ENCODE results near the gene PRKCA.

Gene PRKCA

GRCh38 chr17:66444031-66444430 is 141.6 kb downstream of the PRKCA start:
- no peaks in the 10 kb centered on the region for H3K9me3 ChIP-seq (ENCODE audit: control insufficient read depth, low read length)
- no peaks in the 10 kb centered on the region for H3K27me3 ChIP-seq (replicated peaks; ENCODE audit: control insufficient read depth, insufficient read depth, low read length, poor library complexity, severe bottlenecking)
- no peaks in the 10 kb centered on the region for H3K36me3 ChIP-seq (ENCODE audit: control insufficient read depth, insufficient read depth, low read length)
- H3K4me3 ChIP-seq (ENCODE audit: insufficient read depth, low read depth, low read length, poor library complexity, severe bottlenecking), result no peak overlapping the region
- no peaks in the 10 kb centered on the region for H3K4me1 ChIP-seq (ENCODE audit: control insufficient read depth, insufficient read depth, low read length, poor library complexity, severe bottlenecking)
- H3K27ac ChIP-seq (ENCODE audit: insufficient read depth, low read length, poor library complexity, severe bottlenecking), result no peak overlapping the region
- DNase-seq, result no peak

- Histone ChIP-seq H3K36me3 (ENCODE audit: control insufficient read depth, insufficient read depth, low read length) (no peaks in the 10 kb centered on the region), H3K4me1 (ENCODE audit: control insufficient read depth, insufficient read depth, low read length, poor library complexity, severe bottlenecking) (peaks cover 3% of the 10 kb centered on the region), H3K27ac (ENCODE audit: insufficient read depth, low read length, poor library complexity, severe bottlenecking) (no peak overlapping the region), H3K27me3 (replicated peaks; ENCODE audit: control insufficient read depth, insufficient read depth, low read length, poor library complexity, severe bottlenecking) (no peaks in the 10 kb centered on the region), H3K4me3 (ENCODE audit: insufficient read depth, low read depth, low read length, poor library complexity, severe bottlenecking) (no peak overlapping the region), H3K9me3 (ENCODE audit: control insufficient read depth, low read length) (no peaks in the 10 kb centered on the region)
- no peak for DNase-seq
Measured at GRCh38 chr17:66445229-66445628, 142.8 kb downstream of the PRKCA start.

GRCh38 chr17:66446419-66446818 is 144.0 kb downstream of the PRKCA start:
- no peak for DNase-seq
- Histone ChIP-seq H3K36me3 (ENCODE audit: control insufficient read depth, insufficient read depth, low read length) (no peaks in the 10 kb centered on the region), H3K9me3 (ENCODE audit: control insufficient read depth, low read length) (no peaks in the 10 kb centered on the region), H3K27me3 (replicated peaks; ENCODE audit: control insufficient read depth, insufficient read depth, low read length, poor library complexity, severe bottlenecking) (no peaks in the 10 kb centered on the region), H3K27ac (ENCODE audit: insufficient read depth, low read length, poor library complexity, severe bottlenecking) (no peak overlapping the region), H3K4me1 (ENCODE audit: control insufficient read depth, insufficient read depth, low read length, poor library complexity, severe bottlenecking) (peaks cover 3% of the 10 kb centered on the region), H3K4me3 (ENCODE audit: insufficient read depth, low read depth, low read length, poor library complexity, severe bottlenecking) (no peak overlapping the region)

- H3K4me3 ChIP-seq (ENCODE audit: insufficient read depth, low read depth, low read length, poor library complexity, severe bottlenecking), result no peak overlapping the region
- H3K36me3 ChIP-seq (ENCODE audit: control insufficient read depth, insufficient read depth, low read length), result no peaks in the 10 kb centered on the region
- H3K27ac ChIP-seq (ENCODE audit: insufficient read depth, low read length, poor library complexity, severe bottlenecking), result no peak overlapping the region
- H3K4me1 ChIP-seq (ENCODE audit: control insufficient read depth, insufficient read depth, low read length, poor library complexity, severe bottlenecking), result peaks cover 3% of the 10 kb centered on the region
- DNase-seq, result no peak
- no peaks in the 10 kb centered on the region for H3K9me3 ChIP-seq (ENCODE audit: control insufficient read depth, low read length)
- H3K27me3 ChIP-seq (replicated peaks; ENCODE audit: control insufficient read depth, insufficient read depth, low read length, poor library complexity, severe bottlenecking), result no peaks in the 10 kb centered on the region
Measured at GRCh38 chr17:66447159-66447558, 144.7 kb downstream of the PRKCA start.

- Histone ChIP-seq H3K4me1 (ENCODE audit: control insufficient read depth, insufficient read depth, low read length, poor library complexity, severe bottlenecking) (peaks cover 3% of the 10 kb centered on the region), H3K9me3 (ENCODE audit: control insufficient read depth, low read length) (no peaks in the 10 kb centered on the region)
- DNase-seq, result no peak
Measured at GRCh38 chr17:66448026-66448639, 145.7 kb downstream of the PRKCA start.

GRCh38 chr17:66449418-66449977 is 147.1 kb downstream of the PRKCA start:
- Histone ChIP-seq H3K27me3 (replicated peaks; ENCODE audit: control insufficient read depth, insufficient read depth, low read length, poor library complexity, severe bottlenecking) (no peaks in the 10 kb centered on the region), H3K36me3 (ENCODE audit: control insufficient read depth, insufficient read depth, low read length) (no peaks in the 10 kb centered on the region), H3K27ac (ENCODE audit: insufficient read depth, low read length, poor library complexity, severe bottlenecking) (no peak overlapping the region), H3K4me1 (ENCODE audit: control insufficient read depth, insufficient read depth, low read length, poor library complexity, severe bottlenecking) (peaks cover 3% of the 10 kb centered on the region), H3K4me3 (ENCODE audit: insufficient read depth, low read depth, low read length, poor library complexity, severe bottlenecking) (no peak overlapping the region), H3K9me3 (ENCODE audit: control insufficient read depth, low read length) (no peaks in the 10 kb centered on the region)
- DNase-seq, result no peak

More at GRCh38 chr17:66448026-66448639, 145.7 kb downstream of the PRKCA start:
- no peak overlapping the region for H3K4me3 ChIP-seq (ENCODE audit: insufficient read depth, low read depth, low read length, poor library complexity, severe bottlenecking)
- H3K27me3 ChIP-seq (replicated peaks; ENCODE audit: control insufficient read depth, insufficient read depth, low read length, poor library complexity, severe bottlenecking), result no peaks in the 10 kb centered on the region
- no peaks in the 10 kb centered on the region for H3K36me3 ChIP-seq (ENCODE audit: control insufficient read depth, insufficient read depth, low read length)
- H3K27ac ChIP-seq (ENCODE audit: insufficient read depth, low read length, poor library complexity, severe bottlenecking), result no peak overlapping the region

GRCh38 chr17:66450008-66450851 is 147.8 kb downstream of the PRKCA start:
- H3K27me3 ChIP-seq (replicated peaks; ENCODE audit: control insufficient read depth, insufficient read depth, low read length, poor library complexity, severe bottlenecking), result no peaks in the 10 kb centered on the region
- H3K4me3 ChIP-seq (ENCODE audit: insufficient read depth, low read depth, low read length, poor library complexity, severe bottlenecking), result no peak overlapping the region
- H3K4me1 ChIP-seq (ENCODE audit: control insufficient read depth, insufficient read depth, low read length, poor library complexity, severe bottlenecking), result peaks cover 3% of the 10 kb centered on the region
- H3K36me3 ChIP-seq (ENCODE audit: control insufficient read depth, insufficient read depth, low read length), result no peaks in the 10 kb centered on the region
- no peak for DNase-seq
- H3K27ac ChIP-seq (ENCODE audit: insufficient read depth, low read length, poor library complexity, severe bottlenecking), result no peak overlapping the region
- H3K9me3 ChIP-seq (ENCODE audit: control insufficient read depth, low read length), result no peaks in the 10 kb centered on the region

- no peak for DNase-seq
- H3K4me1 ChIP-seq (ENCODE audit: control insufficient read depth, insufficient read depth, low read length, poor library complexity, severe bottlenecking), result peaks cover 3% of the 10 kb centered on the region
Measured at GRCh38 chr17:66450852-66451158, 148.4 kb downstream of the PRKCA start.

GRCh38 chr17:66451188-66452149 is 149.1 kb downstream of the PRKCA start:
- H3K36me3 ChIP-seq (ENCODE audit: control insufficient read depth, insufficient read depth, low read length), result peaks cover 2% of the 10 kb centered on the region
- H3K9me3 ChIP-seq (ENCODE audit: control insufficient read depth, low read length), result no peaks in the 10 kb centered on the region
- no peaks in the 10 kb centered on the region for H3K27me3 ChIP-seq (replicated peaks; ENCODE audit: control insufficient read depth, insufficient read depth, low read length, poor library complexity, severe bottlenecking)
- H3K4me3 ChIP-seq (ENCODE audit: insufficient read depth, low read depth, low read length, poor library complexity, severe bottlenecking), result no peak overlapping the region
- H3K27ac ChIP-seq (ENCODE audit: insufficient read depth, low read length, poor library complexity, severe bottlenecking), result no peak overlapping the region
- peaks cover 3% of the 10 kb centered on the region for H3K4me1 ChIP-seq (ENCODE audit: control insufficient read depth, insufficient read depth, low read length, poor library complexity, severe bottlenecking)
- no peak for DNase-seq

More at GRCh38 chr17:66450852-66451158, 148.4 kb downstream of the PRKCA start:
- no peaks in the 10 kb centered on the region for H3K27me3 ChIP-seq (replicated peaks; ENCODE audit: control insufficient read depth, insufficient read depth, low read length, poor library complexity, severe bottlenecking)
- no peak overlapping the region for H3K27ac ChIP-seq (ENCODE audit: insufficient read depth, low read length, poor library complexity, severe bottlenecking)
- H3K36me3 ChIP-seq (ENCODE audit: control insufficient read depth, insufficient read depth, low read length), result peaks cover 1% of the 10 kb centered on the region
- no peak overlapping the region for H3K4me3 ChIP-seq (ENCODE audit: insufficient read depth, low read depth, low read length, poor library complexity, severe bottlenecking)
- no peaks in the 10 kb centered on the region for H3K9me3 ChIP-seq (ENCODE audit: control insufficient read depth, low read length)
